Activated CD4-positive, alpha-beta T cell treated with anti-CD3 and anti-CD28 coated beads, Interleukin-2, amount 50 U/mL, for 48 hours (primary cell): Measurements from ENCODE around the gene CCHCR1.
"Not testable (repeated sequence)": the region's sequence is repeated elsewhere in the genome, so short reads cannot be mapped to it uniquely, and the experiment has no call there.

Source experiments
- DNase-seq, 2 experiments: peaks; one replicate each; pipeline ENCODE4 v3.0.0-alpha.2; 2020

CCHCR1 gene

DNA sequence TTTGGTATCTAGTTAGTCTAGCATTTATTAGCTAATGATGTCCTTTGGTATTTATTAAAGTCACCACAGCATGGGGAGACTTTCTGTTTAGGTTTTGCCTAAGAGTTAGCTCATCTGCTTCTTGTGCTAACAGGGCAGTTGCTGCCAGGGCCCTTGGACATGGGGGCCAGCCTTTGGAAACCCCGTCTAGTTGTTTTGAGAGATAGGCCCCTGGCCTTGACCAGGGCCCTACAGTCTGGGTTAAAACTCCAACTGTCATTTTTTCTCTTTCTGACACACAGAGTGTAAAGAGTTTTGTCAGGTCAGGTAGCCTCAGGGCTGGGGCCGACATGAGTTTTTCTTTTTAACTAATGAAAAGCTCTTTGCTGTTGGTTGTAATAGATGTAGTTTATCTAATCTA is 25.7 kb upstream of the CCHCR1 start:
- not testable (repeated sequence) for DNase-seq

DNA sequence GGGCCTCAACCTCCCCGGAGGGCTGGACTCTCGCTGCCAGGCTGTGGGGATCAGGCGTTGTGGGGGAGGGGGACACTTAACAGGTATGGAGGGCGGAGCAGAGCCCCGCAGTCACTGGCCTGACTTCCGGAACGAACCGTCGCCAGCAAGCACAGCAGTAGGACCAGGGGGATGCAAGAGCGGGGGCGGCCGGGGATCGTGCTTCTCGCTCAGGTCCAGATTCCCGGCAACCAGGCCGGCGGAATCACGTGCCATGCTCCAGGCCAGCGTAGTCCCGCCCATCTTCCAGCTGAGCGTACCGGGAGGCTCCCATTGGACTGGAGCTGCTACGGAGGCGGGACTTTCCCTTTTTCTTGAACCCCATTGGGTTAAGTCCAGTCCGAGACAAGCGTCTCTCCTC is 22.9 kb upstream of the CCHCR1 start:
- peak; percentile 74 to 83 for DNase-seq

DNA sequence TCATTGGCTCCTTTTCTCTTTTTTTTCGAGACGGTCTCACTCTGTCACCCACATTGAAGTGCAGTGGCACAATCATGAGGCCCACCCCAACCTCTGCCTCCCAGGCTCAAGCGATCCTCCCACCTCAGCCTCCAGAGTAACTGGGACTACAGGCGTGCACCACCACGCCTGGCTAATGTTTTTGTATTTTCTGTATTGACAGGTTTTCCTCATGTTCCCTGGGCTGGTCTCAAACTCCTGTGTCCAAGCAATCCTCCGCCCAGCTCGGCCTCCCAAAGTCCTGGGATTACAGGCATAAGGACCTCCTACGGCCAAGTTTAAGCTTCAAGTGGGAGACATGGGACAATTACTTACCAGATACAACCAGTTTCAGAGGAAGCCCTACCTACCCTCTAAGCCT is 22.3 kb upstream of the CCHCR1 start:
- no peak for DNase-seq

DNA sequence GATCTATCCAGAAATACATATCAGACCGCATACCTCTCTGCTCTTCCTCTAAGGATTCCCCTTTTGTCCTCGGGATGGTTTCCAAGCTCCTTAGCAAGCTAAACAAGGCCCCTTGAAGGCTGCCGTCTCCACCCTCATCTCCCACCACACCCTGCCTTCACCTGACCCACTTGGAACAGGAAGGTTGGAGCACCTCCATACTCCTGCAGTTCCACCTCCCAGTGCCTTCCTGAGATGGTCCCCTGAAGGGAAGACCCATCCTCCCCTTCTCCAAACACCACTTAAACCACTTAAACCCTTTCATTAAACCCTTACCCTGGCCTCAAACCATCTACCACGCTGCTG is 21.4 kb upstream of the CCHCR1 start:
- no peak for DNase-seq

DNA sequence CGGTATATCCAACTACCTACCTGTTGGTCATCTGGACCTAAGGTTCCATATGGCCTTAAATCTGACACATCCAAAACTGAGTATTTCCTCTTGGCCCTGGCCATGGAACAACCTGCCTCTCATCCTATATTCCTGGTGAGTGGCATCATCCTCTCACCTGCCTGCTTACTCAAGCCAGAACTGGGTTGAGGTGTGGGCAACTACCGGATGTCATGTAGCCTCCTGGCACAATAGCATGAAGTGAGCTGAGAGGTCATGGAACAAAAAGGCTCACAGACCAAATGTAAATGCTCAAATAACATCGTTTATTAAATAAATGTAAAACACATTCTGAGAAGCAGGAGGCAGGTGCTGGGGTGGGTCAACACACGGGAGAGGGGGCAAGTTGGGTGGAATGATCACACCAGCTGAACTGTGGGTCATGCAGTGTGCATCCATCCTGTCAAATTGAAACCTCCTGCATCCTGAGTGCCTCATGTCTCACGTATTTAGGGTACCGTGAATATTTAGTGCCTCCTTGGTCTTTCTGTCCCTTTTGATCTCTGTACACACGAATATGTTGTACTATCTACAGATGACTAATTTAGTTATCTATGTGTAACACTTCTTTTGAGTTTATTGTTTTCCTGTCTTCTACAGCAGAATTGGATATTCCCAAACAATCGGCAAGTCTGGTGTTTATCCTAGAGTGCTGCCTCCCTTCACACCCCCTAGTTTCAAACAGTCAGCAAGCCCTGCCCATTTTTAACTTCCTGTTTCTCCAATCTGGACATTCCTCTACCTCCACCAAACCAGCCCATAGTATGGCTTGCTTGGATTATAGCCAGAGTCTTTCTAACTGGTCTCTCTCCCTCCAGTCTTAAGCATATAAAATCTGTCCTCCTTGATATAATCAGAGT is 20.8 kb upstream of the CCHCR1 start:
- DNase-seq = peak in 1 of 2 experiments; percentile 13

DNA sequence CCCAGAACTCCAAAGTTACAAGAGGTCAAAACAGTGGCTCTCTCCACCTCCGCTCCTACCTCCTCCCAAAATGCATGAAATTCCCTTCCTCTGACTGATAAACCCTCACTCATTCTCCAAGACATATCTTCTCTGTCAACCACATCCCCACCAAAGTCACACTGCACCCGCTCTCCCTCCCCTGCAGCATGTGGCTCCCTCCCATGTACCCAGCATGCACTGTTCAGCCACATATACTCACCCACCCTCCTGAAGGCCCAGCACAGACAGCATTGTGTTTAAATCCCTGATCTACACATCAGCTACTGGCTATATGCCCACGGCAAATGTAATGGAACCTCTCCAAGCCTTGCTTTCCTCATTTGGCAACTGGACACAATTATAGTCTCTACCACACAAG is 18.4 kb upstream of the CCHCR1 start:
- no peak for DNase-seq

DNA sequence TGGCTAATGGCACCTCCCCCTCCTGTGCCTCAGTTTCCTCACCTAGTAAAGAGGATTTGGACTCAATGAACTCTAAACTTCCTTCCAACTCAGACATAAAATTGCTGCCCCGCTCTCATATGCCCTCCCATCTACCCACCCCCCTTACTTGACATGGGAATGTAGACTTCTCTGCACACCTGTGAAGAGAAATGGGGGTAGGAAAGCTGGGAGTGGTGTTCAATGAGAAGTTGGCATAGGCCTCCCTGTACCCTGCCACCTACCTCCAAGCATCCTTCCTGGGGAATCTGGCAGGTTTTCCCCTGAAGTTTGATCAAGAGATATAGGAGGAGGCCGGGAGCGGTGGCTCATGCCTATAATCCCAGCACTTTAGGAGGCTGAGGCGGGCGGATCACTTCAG is 16.8 kb upstream of the CCHCR1 start:
- no peak for DNase-seq

DNA sequence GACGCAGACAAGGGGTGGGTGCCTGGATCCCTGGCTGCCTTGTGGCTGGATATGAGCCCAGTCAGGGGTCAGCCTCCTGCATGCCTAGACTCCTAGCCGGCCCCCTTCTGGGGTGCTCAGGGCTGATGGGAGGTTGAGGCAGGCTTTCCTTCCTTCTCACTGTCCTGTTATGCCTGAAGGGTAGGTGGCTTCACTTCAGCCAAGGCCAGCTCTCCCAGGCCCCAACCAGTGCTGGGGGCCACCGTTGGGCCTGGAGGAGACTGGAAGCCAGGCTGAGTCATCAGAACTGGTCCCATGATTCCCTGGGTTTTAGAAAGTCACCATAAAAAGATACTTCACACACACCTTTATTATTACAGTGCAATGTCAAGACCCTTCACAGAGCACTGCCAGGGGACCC is 15.8 kb upstream of the CCHCR1 start:
- no peak for DNase-seq

DNA sequence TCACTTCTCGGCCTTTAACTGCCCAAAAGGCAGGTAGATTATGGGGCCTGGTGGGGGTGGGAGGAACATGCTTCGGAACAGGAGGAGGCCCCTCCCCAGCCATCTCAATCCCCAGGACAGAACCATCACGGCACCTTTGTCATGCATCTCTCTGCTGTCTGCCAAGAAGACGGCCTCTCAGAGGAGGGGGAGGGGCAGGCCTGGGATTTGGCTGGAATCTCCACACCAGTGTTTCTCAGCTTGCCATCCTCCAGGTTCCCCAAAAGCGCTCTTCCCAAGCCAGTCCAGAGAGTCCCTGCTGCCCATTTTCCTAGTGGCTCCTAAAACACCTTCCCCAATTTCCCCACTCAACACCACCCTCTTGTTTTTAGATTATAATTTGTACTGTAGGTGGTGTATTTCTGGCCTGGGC is 15.4 kb upstream of the CCHCR1 start:
- DNase-seq = no peak

DNA sequence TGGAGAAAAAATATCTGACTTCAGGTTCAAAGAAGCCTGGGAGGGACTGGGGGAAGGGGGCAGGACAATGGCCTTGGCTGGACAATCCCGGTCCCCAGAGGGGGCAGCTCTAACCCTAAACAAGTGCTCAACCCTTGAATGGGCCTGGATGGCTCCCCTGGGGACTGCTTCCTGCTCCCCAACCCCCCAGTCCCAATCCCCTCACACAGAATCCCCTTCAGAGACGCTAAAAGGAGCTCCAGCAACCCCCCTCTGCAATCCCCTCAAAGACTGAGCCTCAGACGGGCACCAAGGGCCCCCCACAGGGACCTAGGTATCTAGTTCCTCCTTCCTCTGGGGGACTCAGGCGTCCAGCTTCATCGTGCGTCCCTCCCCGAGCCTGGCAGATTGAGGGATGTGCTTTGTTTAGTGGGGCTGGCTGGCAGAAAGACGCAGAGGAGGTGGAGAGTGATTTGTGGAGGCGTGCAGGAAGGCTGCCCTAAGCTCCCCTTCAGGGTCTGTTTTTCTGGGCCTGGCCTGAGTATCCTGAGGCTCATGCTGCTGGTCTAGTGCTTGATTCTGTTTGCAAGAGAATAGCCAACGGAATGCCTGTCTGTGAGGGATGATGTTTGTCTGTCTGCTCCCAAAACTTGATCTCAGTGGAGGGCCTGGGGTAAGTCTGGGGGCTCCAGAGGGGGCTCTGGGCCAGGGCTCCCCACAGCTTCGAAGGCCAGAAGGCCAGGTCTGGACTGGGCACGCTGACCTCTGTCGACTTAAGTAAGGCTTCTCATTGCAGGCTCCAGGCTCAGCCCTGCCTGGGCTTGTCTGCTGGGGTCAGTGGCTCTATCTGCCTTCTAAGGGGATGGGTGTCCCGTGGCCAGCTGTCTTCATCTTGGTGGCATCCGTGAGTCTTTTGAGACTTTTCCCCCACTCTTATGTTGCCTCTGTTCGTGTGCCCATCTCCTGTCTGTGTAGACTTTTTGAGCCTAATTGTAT is 14.6 kb upstream of the CCHCR1 start:
- no peak for DNase-seq

DNA sequence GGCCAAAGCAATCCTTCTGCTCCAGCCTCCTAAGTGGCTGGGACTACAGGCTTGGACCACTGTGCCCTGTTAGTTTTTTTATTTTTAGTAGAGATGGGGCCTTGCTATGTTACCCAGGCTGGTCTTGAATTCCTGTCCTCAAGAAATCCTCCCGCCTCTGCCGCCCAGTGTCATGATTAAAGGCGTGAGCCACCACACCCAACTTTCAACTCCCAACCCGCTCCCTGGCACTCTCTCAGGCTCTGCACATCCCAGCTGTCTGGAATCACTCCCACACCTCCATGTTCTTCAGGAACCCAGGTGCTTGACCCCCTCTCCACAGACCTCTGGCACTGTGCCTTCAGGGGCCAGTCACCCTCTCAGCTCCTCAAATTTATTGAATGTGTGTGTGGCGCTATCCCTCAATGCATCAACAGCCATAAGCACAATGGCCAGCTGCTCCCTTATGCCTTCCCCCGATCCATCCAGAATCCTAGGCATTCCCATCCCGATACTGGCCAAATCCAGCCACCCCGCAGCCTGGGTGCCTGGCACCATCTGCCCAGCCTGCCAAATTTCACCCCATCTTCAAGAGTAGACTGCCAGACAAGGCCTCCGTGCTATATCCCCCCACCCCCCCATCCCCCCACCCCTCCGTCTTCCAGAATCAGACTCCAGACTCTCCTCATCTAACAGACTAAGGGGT is 13.5 kb upstream of the CCHCR1 start:
- no peak for DNase-seq

DNA sequence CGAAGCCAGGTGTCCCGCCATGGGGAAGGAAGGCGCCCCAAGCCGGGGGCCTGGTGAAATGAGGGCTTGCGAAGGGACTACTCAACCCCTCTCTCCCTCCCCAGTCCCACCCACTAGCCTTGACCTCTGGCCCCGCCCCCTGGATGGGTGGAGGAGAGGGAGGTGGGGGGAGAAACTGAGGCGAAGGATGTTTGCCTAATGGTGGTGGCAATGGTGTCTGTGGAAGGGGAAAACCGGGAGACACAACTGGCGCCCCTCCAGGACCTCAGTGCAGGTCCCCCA is 12.9 kb upstream of the CCHCR1 start, which contains the start of gene POU5F1:
Gene POU5F1 (minus strand): TSS at position 83 of the 282 bp plus-strand sequence. CDS start 62 bp downstream, at position 21.
- no peak for DNase-seq

DNA sequence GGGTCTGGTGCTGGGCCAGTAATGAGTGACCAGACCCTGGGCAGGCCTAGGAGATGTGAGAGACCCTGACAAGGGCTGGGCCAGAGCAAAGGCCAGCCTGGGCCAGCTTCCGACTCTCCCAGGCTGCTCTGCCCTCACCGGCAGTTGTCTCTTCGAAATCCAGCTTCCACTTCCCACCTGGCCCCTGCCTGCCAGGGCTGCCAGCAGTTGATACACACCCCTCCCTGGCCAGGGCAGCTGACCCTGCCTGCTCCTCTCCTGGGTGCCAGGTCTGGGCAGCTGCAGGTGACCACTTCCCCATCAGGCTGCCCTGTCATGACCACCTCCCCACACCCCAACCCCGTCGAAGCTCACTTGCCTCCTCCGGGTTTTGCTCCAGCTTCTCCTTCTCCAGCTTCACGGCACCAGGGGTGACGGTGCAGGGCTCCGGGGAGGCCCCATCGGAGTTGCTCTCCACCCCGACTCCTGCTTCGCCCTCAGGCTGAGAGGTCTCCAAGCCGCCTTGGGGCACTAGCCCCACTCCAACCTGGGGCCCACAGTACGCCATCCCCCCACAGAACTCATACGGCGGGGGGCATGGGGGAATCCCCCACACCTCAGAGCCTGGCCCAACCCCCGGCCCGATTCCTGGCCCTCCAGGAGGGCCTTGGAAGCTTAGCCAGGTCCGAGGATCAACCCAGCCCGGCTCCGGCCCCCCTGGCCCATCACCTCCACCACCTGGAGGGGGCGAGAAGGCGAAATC is 12.4 kb upstream of the CCHCR1 start:
- not testable (repeated sequence) for DNase-seq

DNA sequence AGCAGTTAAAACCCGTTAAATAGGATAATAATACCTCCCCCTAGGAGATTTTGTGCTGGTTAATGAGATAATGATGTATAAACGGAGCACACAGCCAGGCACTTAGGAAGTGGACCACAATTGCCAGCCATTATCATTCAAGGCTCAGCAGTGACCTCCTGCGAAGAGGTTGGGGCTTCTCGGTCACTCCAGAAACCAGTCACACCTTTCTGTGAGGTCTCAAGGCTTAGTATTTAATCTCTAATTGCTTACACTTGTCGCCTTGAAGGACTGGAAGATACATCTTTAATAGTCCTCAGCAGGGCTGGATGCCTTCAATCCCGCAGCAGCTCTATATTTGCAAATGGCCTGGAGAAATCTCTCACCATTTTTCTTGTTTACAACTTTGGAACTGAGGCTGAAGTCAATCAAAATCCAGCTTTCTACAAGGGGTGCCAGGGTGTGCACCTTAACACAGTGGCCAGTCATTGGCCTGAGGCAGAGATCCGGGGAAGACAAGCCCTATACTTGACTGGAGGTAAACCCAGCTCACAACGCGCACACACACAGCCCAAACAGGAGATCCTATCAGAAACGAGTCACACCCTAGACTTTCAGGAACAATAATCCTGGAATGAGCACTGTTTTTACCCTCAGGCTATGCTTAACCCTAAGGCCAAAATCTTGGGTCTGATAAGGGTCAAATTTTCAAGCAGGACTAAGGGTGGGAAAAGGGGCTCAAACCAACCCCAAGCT is 11.7 kb upstream of the CCHCR1 start:
- no peak for DNase-seq

DNA sequence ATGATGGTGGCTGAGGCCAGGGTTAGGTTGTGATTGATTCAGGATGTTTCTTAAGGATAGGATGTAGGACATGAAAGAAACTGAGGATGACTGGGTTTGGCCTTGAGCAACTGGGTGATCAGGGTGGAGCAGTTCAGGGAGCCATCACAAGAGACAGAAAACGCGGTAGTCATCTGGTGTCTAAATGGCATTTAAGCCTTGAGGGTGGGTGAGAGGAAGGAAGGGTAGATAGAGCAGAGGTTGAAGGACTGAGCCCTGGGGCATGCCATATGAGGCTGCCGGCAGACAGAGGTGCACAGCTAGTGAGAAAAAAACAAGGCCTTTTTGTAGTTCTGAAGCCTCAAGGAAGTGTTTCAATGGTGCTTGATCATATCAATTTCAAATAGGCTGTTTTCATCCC is 11.0 kb upstream of the CCHCR1 start:
- no peak for DNase-seq

DNA sequence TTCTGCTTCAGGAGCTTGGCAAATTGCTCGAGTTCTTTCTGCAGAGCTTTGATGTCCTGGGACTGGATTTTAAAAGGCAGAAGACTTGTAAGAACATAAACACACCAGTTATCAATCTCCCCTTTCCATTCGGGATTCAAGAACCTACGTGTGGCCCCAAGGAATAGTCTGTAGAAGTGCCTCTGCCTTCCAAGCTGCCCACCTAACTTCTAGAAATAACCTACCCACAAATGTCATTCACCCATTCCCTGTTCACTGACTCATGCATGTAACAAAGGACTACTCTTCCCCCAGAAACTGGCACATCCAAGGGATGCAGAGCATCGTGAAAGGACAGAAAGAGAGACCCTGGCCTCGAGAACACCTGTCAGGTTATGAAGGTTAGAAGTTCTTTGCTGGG is 8.4 kb upstream of the CCHCR1 start:
- DNase-seq = no peak

DNA sequence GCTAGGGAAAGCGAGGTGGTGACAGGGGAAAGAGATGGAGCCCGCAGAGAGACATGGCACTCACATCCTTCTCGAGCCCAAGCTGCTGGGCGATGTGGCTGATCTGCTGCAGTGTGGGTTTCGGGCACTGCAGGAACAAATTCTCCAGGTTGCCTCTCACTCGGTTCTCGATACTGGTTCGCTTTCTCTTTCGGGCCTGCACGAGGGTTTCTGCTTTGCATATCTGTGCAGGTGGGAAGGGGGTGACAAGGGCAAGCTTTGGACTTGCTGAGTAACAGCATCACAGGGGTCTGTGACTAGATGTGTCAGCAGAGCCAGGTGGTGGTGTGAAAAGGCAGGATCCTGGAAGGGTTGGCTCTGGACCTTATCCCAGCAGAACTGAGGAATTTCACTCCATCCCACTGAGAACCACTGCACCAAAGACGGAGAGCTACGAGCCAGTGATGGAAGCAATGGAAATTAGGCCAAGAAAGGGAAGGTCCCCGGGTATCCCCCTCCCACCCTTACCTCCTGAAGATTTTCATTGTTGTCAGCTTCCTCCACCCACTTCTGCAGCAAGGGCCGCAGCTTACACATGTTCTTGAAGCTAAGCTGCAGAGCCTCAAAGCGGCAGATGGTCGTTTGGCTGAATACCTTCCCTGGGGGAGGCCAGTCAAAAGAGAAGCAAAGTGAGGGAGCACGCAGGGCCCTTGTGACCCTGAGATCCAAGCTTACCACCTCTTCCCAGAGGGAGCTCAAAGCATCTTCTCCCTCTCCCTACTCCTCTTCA is 7.6 kb upstream of the CCHCR1 start:
- DNase-seq = peak; percentile 11 to 33

DNA sequence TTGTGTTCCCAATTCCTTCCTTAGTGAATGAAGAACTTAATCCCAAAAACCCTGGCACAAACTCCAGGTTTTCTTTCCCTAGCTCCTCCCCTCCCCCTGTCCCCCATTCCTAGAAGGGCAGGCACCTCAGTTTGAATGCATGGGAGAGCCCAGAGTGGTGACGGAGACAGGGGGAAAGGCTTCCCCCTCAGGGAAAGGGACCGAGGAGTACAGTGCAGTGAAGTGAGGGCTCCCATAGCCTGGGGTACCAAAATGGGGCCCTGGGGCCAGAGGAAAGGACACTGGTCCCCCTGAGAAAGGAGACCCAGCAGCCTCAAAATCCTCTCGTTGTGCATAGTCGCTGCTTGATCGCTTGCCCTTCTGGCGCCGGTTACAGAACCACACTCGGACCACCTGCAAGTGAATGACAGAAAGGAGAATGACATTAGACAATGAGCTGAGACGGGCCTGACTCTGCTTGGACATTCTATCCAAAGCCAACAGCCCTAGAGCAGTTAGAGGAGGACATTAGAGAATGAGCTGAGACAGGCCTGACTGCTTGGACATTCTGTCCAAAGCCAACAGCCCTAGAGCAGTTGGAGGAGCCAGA is 7.0 kb upstream of the CCHCR1 start:
- DNase-seq = not testable (repeated sequence)

DNA sequence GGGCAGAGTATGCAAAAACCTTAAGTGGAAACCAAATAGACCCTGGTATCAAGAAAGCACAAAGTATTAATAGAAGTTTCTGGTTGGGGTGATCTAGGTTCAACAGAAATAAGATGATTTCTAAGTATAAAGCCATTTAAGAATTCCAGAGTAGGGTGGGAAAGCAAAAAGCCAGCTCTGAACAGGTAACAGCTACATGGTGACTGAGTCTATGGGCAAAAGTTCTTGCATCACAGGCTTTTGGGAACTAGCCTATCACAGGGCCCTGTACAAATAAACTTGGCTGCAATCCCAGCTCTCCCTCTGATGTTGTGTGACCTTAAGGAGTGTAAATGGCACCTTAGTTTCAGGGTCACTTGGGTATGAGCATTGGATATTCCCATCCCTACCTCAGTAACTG is 6.3 kb upstream of the CCHCR1 start:
- no peak for DNase-seq

DNA sequence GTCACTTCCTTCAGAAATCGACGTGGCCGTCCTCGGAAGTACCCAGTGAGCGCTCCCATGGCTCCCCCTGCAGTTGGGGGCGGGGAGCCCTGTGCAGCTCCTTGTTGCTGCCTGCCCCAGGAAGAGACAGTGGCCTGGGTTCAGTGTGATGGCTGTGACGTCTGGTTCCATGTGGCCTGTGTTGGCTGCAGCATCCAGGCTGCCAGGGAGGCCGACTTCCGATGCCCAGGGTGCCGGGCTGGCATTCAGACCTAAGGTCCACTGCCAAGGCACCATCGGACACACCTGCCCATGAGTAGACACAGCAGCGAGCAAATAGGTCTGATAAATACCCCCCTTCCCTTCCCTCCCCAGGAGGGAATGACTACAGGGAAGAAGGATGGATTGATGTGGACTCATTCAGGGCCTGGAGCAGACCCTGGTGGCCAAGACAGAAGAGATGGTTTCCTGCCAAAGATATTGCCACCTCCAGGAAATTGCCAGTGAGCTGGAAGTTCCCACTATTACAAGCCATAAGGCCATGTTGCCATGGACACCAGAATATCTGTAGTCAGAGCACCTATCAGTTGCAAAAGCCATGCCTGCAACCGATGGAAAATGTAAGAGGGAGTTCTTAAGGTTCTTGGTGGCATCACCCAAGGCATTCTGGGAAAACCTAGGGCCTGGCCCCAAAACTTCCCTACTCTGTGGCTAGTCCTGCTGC is 5.0 kb upstream of the CCHCR1 start:
- DNase-seq = no peak
